DMS114 treated with DMSO at 0.1 percent for 48 hours (cell line): ENCODE data around the gene GCLC.

ENCODE experiments used
- DNase-seq: peaks from one replicate; lab custom pipeline; 2025; ENCODE audit not compliant: unreplicated experiment; lab: John Stamatoyannopoulos, UW

GCLC gene

GRCh38 chr6:53458105-53458866 is 86.6 kb downstream of the GCLC start:
- no peak for DNase-seq

- DNase-seq, result no peak
Measured at GRCh38 chr6:53456809-53457208, 88.1 kb downstream of the GCLC start.

GRCh38 chr6:53455678-53456077 is 89.2 kb downstream of the GCLC start:
- no peak for DNase-seq

- DNase-seq, result no peak
Measured at GRCh38 chr6:53451165-53451564, 93.7 kb downstream of the GCLC start.

- no peak for DNase-seq
Measured at GRCh38 chr6:53447865-53448264, 97.0 kb downstream of the GCLC start.
